HepG2 (cell line): ENCODE data around the gene CCDC88C.

ENCODE experiments used
- FOXJ3 ChIP-seq: sonication (generic); formaldehyde crosslinking; IDR thresholded peaks from 2 replicates; pipeline ENCODE4 v1.4.0; 2020; ENCODE audit warnings: missing genetic modification reagents, mild to moderate bottlenecking, borderline replicate concordance
- SUZ12 ChIP-seq: fragments of 150-350 bp; IDR thresholded peaks from 2 replicates; pipeline ENCODE4 v1.6.1; 2014; ENCODE audit warnings: low read depth, low read length
- ZNF788 ChIP-seq: sonication (generic); formaldehyde crosslinking; IDR thresholded peaks from 2 replicates; pipeline ENCODE4 v1.5.0; 2020; ENCODE audit warnings: mild to moderate bottlenecking, missing genetic modification reagents, borderline replicate concordance

- TF ChIP-seq ZNF788 (no peak), FOXJ3 (CRISPR knock-in tag) (no peak), SUZ12 (no peak)
These were observed 84.0 kb downstream of the CCDC88C start for GRCh38 chr14:91333650-91334039.
